ENCODE measurements around the gene TTPAL.

TTPAL gene

DNA sequence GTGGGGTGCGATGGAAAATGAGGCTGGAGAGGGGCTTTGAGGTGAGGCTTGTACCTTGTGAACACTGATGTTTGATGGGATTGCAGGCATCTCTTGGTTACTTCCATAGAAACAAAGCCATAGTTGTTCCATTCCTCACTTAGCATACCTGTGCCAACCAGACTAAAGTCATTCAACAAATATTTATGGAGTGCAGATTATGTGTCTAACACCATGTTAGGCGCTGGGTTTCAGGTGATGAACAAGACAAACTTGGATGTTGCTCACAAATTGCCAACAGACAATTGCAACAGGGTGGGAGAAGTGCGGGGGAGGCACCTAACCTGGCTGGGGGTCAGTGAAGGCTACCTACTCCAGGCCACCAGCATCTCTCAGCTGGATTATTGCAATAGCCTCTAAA, 1.5 kb downstream of the TTPAL start:
- TF ChIP-seq, protein P1, sequence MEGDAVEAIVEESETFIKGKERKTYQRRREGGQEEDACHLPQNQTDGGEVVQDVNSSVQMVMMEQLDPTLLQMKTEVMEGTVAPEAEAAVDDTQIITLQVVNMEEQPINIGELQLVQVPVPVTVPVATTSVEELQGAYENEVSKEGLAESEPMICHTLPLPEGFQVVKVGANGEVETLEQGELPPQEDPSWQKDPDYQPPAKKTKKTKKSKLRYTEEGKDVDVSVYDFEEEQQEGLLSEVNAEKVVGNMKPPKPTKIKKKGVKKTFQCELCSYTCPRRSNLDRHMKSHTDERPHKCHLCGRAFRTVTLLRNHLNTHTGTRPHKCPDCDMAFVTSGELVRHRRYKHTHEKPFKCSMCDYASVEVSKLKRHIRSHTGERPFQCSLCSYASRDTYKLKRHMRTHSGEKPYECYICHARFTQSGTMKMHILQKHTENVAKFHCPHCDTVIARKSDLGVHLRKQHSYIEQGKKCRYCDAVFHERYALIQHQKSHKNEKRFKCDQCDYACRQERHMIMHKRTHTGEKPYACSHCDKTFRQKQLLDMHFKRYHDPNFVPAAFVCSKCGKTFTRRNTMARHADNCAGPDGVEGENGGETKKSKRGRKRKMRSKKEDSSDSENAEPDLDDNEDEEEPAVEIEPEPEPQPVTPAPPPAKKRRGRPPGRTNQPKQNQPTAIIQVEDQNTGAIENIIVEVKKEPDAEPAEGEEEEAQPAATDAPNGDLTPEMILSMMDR (IDR thresholded peaks at IDR 0.05; ENCODE audit: low read depth, low read length, missing control alignments), result no peak
- in situ Hi-C loops (cut with HindIII; ENCODE audit: low sequenced_read_pairs), result no loop called here
- no peak overlapping the region for H3K4me3 ChIP-seq (ENCODE audit: low read depth, low read length)
- no peak for DNase-seq (ENCODE audit: low read depth)

GRCh38 chr20:44478206-44478605, 2.5 kb downstream of the TTPAL start:
- TF ChIP-seq, protein P1 (IDR thresholded peaks at IDR 0.05; ENCODE audit: low read depth, low read length, missing control alignments), result no peak
- in situ Hi-C loops (cut with HindIII; ENCODE audit: low sequenced_read_pairs), result no loop called here
- H3K4me3 ChIP-seq (ENCODE audit: low read depth, low read length), result no peak overlapping the region
- no peak for DNase-seq (ENCODE audit: low read depth)

DNA sequence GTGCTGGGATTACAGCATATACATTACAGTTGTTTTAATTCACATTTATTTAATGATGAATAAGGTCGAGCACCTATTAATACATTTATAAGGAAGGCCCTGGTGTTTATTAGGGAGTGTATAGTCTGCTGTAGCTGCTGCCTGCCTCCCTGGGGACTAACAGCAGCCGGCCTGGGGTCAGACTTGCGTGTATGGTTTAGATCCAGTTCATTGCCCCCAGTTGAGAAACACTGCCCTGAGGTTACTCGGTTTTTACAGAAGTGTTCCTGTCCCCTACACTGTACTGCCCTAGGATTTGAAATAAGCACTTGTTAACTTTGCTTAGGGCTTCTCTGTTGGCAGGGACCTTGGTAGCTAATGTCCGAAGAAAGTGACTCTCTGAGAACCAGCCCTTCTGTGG, 4.0 kb downstream of the TTPAL start:
- in situ Hi-C loops (cut with HindIII; ENCODE audit: low sequenced_read_pairs), result no loop called here
- DNase-seq (ENCODE audit: low read depth), result no peak

GRCh38 chr20:44480097-44480496, 4.4 kb downstream of the TTPAL start:
- no peak for DNase-seq (ENCODE audit: low read depth)
- no peak overlapping the region for H3K4me3 ChIP-seq (ENCODE audit: low read depth, low read length)
- in situ Hi-C loops (cut with HindIII; ENCODE audit: low sequenced_read_pairs), result no loop called here
- TF ChIP-seq, protein P1 (IDR thresholded peaks at IDR 0.05; ENCODE audit: low read depth, low read length, missing control alignments), result no peak

More for the DNA sequence above, 4.0 kb downstream of the TTPAL start:
- H3K4me3 ChIP-seq (ENCODE audit: low read depth, low read length), result no peak overlapping the region
- TF ChIP-seq, protein P1 (IDR thresholded peaks at IDR 0.05; ENCODE audit: low read depth, low read length, missing control alignments), result no peak

DNA sequence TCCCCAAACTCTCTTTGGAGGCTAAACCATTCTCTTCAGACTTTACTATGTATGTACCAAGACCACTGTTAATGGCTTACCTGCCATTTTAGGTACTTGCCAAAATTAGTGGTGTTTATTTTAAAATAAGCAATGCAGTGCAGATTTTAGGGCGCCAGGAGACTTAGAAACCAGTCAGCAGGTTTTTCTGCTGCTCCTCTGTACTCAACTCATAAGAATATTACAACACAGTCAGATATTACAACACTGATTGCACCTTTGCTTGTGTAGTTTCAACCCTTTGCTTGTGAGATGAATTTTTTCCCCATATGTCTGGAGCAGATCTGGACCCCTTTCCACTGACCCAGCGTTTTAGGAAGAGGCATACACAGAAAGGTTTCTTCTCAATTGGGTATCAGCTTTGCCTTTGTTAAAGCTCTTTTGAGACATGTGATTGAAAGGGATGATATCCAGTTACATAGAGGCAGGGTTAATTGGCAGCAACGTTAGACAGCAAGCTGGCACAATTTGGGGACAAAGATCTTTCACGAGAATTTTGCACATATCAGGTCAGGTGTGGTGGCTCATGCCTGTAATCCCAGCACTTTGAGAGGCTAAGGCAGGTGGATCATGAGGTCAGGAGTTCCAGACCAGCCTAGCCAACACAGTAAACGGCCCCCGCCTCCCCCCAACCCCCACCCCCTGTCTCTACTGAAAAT, 6.2 kb downstream of the TTPAL start:
- in situ Hi-C loops (cut with HindIII; ENCODE audit: low sequenced_read_pairs), result no loop called here
- H3K4me3 ChIP-seq (ENCODE audit: low read depth, low read length), result no peak overlapping the region
- TF ChIP-seq, protein P1 (IDR thresholded peaks at IDR 0.05; ENCODE audit: low read depth, low read length, missing control alignments), result no peak
- DNase-seq (ENCODE audit: low read depth), result no peak

DNA sequence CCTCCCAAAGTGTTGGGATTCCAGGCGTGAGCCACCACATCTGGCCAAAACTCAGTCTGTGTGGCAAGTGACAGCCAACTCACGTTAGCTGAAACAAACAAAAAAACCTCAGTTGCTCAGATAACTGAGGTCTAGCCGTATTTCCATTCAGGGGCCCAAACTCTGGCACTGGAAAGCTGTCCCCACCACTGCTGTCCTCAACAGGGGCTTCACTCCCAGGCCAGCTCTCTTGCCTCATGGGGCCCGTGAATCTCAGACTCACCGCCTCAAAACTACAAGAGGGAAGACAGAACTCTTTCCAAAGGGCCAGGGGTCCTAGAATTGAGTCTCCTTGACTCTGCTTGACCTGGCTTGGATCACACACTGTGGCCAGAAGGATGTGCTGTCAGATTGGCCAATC, 7.4 kb downstream of the TTPAL start:
- DNase-seq (ENCODE audit: low read depth), result no peak
- in situ Hi-C loops (cut with HindIII; ENCODE audit: low sequenced_read_pairs), result no loop called here
- TF ChIP-seq, protein P1 (IDR thresholded peaks at IDR 0.05; ENCODE audit: low read depth, low read length, missing control alignments), result no peak
- no peak overlapping the region for H3K4me3 ChIP-seq (ENCODE audit: low read depth, low read length)
